ENCODE measurements around the gene CLDN11. TPM values are rescaled to one million over a fixed set of nuclear protein-coding genes. Genes with fewer than 3 reads are reported as not detected.

CLDN11 gene
- total and polyA plus RNA-seq, 4 donors, result 0.28 to 3.3 (median 1.9) TPM

DNA sequence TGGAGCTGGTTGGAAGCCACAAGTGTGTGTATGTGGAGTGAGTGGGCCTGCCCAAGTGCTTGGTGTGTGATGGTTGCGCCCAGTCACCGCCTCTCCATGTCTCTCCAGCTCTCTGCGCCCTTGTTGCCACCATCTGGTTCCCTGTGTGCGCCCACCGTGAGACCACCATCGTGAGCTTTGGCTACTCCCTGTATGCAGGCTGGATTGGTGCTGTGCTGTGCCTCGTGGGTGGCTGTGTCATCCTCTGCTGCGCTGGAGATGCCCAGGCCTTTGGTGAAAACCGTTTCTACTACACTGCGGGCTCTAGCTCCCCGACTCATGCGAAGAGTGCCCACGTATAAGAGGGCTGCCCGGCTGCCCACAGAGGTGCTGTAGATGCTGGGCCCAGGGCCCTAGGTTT, 13.7 kb downstream of the CLDN11 start:
- WGBS, result 97% methylated on average over 14 of the region's 14 CpGs
- TF ChIP-seq FOXA2 (IDR thresholded peaks at IDR 0.05) (no peak), GABPA (IDR thresholded peaks at IDR 0.05 in 1 of 2, conservative IDR thresholded peaks at IDR 0.05 in 1 of 2) (no peak)
- no peak for DNase-seq (ENCODE audit: low spot score)
- Histone ChIP-seq H3K27ac (ENCODE audit: low read depth in 1 of 2, low read length in 2 of 2) (no peak overlapping the region), H3K36me3 (ENCODE audit: control insufficient read depth in 4 of 4, insufficient read depth in 3 of 4, low read depth in 1 of 4, low read length in 3 of 4) (no peaks in the 10 kb centered on the region), H3K9me3 (ENCODE audit: control insufficient read depth in 4 of 4, low read length in 3 of 4) (no peaks in the 10 kb centered on the region), H3K27me3 (ENCODE audit: control insufficient read depth in 4 of 4, insufficient read depth in 4 of 4, low read length in 3 of 4) (no peaks in the 10 kb centered on the region), H3K4me3 (ENCODE audit: low read depth in 1 of 3, low read length in 3 of 3) (no peak overlapping the region), H3K4me1 (ENCODE audit: control insufficient read depth in 4 of 4, insufficient read depth in 4 of 4, low read length in 3 of 4) (no peaks in the 10 kb centered on the region), H3K9ac (ENCODE audit: low read depth in 1 of 2, low read length in 2 of 2) (no peak overlapping the region)

DNA sequence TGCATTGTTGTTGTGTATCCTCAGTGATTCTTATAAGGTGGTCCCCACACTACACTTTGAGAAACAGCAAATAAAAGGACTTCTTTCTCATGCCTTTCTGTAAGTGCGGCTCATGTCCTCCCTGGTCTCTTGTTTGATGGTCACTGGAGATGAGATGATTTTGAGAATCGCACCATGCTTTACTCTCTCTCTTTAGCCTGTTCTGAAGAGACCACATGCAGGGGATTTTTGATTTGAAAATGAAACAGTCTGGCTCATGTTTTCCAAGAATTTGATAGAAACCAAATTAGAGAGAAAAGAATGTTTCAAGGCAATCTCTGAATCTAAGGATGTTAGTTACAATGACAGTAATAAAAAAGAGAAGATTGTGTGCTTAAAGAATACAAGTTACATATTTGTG, 18.0 kb downstream of the CLDN11 start:
- DNase-seq (ENCODE audit: low spot score), result no peak
- WGBS, result 93% methylated on average over 2 of the region's 2 CpGs
- H3K27me3 ChIP-seq (ENCODE audit: control insufficient read depth in 4 of 4, insufficient read depth in 4 of 4, low read length in 3 of 4), result no peaks in the 10 kb centered on the region

DNA sequence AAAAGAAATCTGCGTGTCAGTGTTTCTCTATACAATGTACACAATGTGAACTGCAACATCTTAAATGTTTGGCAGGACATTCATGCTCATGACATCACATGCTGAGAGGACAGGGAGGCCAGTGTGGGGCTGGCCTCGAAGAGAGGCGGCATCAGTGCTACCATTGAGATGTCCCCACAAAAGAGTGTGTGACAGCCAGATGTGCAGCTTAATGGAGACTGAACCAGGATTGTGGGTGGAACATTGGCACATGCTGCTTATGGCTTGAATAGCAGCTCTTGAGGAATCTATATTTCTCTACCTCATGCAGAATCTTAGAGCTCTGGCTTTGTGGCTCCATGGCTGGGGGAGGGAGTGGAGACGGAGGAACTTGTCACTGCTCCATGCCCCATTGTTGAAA, 18.5 kb downstream of the CLDN11 start:
- Histone ChIP-seq H3K27ac (ENCODE audit: low read depth in 1 of 2, low read length in 2 of 2) (no peak overlapping the region), H3K9me3 (ENCODE audit: control insufficient read depth in 4 of 4, low read length in 3 of 4) (no peaks in the 10 kb centered on the region), H3K27me3 (ENCODE audit: control insufficient read depth in 4 of 4, insufficient read depth in 4 of 4, low read length in 3 of 4) (no peaks in the 10 kb centered on the region), H3K36me3 (ENCODE audit: control insufficient read depth in 4 of 4, insufficient read depth in 3 of 4, low read depth in 1 of 4, low read length in 3 of 4) (no peaks in the 10 kb centered on the region), H3K4me3 (ENCODE audit: low read depth in 1 of 3, low read length in 3 of 3) (no peak overlapping the region), H3K9ac (ENCODE audit: low read depth in 1 of 2, low read length in 2 of 2) (no peak overlapping the region), H3K4me1 (ENCODE audit: control insufficient read depth in 4 of 4, insufficient read depth in 4 of 4, low read length in 3 of 4) (no peaks in the 10 kb centered on the region)
- DNase-seq (ENCODE audit: low spot score), result no peak
- 91% methylated on average over 4 of the region's 4 CpGs for WGBS
- TF ChIP-seq, protein P1, sequence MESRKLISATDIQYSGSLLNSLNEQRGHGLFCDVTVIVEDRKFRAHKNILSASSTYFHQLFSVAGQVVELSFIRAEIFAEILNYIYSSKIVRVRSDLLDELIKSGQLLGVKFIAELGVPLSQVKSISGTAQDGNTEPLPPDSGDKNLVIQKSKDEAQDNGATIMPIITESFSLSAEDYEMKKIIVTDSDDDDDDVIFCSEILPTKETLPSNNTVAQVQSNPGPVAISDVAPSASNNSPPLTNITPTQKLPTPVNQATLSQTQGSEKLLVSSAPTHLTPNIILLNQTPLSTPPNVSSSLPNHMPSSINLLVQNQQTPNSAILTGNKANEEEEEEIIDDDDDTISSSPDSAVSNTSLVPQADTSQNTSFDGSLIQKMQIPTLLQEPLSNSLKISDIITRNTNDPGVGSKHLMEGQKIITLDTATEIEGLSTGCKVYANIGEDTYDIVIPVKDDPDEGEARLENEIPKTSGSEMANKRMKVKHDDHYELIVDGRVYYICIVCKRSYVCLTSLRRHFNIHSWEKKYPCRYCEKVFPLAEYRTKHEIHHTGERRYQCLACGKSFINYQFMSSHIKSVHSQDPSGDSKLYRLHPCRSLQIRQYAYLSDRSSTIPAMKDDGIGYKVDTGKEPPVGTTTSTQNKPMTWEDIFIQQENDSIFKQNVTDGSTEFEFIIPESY (IDR thresholded peaks at IDR 0.05), result no peak
- no peak for TF ChIP-seq TAF1 (conservative IDR thresholded peaks at IDR 0.05)
- TF ChIP-seq RXRA (IDR thresholded peaks at IDR 0.05), result no peak
- no peak for TF ChIP-seq FOXA1 (IDR thresholded peaks at IDR 0.05)
- no peak for TF ChIP-seq EGR1 (IDR thresholded peaks at IDR 0.05; ENCODE audit: low read depth in 2 of 2)
- no peak for TF ChIP-seq NR2F2 (IDR thresholded peaks at IDR 0.05)
- TF ChIP-seq, protein P2, sequence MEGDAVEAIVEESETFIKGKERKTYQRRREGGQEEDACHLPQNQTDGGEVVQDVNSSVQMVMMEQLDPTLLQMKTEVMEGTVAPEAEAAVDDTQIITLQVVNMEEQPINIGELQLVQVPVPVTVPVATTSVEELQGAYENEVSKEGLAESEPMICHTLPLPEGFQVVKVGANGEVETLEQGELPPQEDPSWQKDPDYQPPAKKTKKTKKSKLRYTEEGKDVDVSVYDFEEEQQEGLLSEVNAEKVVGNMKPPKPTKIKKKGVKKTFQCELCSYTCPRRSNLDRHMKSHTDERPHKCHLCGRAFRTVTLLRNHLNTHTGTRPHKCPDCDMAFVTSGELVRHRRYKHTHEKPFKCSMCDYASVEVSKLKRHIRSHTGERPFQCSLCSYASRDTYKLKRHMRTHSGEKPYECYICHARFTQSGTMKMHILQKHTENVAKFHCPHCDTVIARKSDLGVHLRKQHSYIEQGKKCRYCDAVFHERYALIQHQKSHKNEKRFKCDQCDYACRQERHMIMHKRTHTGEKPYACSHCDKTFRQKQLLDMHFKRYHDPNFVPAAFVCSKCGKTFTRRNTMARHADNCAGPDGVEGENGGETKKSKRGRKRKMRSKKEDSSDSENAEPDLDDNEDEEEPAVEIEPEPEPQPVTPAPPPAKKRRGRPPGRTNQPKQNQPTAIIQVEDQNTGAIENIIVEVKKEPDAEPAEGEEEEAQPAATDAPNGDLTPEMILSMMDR (IDR thresholded peaks at IDR 0.05; ENCODE audit: low read depth, low read length, missing input control), result no peak
- no peak for TF ChIP-seq YY1 (IDR thresholded peaks at IDR 0.05)
- no peak for TF ChIP-seq HNF4A (conservative IDR thresholded peaks at IDR 0.05)
- TF ChIP-seq, protein P3, sequence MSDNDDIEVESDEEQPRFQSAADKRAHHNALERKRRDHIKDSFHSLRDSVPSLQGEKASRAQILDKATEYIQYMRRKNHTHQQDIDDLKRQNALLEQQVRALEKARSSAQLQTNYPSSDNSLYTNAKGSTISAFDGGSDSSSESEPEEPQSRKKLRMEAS (IDR thresholded peaks at IDR 0.05), result no peak
- no peak for TF ChIP-seq RAD21 (IDR thresholded peaks at IDR 0.05)
- TF ChIP-seq FOXA2 (IDR thresholded peaks at IDR 0.05), result no peak
- TF ChIP-seq GABPA (IDR thresholded peaks at IDR 0.05 in 1 of 2, conservative IDR thresholded peaks at IDR 0.05 in 1 of 2), result no peak

More for the DNA sequence above, 18.0 kb downstream of the CLDN11 start:
- Histone ChIP-seq H3K36me3 (ENCODE audit: control insufficient read depth in 4 of 4, insufficient read depth in 3 of 4, low read depth in 1 of 4, low read length in 3 of 4) (no peaks in the 10 kb centered on the region), H3K27ac (ENCODE audit: low read depth in 1 of 2, low read length in 2 of 2) (no peak overlapping the region), H3K9me3 (ENCODE audit: control insufficient read depth in 4 of 4, low read length in 3 of 4) (no peaks in the 10 kb centered on the region), H3K4me1 (ENCODE audit: control insufficient read depth in 4 of 4, insufficient read depth in 4 of 4, low read length in 3 of 4) (no peaks in the 10 kb centered on the region), H3K4me3 (ENCODE audit: low read depth in 1 of 3, low read length in 3 of 3) (no peak overlapping the region), H3K9ac (ENCODE audit: low read depth in 1 of 2, low read length in 2 of 2) (no peak overlapping the region)
- no peak for TF ChIP-seq EGR1 (IDR thresholded peaks at IDR 0.05; ENCODE audit: low read depth in 2 of 2)
- no peak for TF ChIP-seq RAD21 (IDR thresholded peaks at IDR 0.05)
- TF ChIP-seq, protein P4, sequence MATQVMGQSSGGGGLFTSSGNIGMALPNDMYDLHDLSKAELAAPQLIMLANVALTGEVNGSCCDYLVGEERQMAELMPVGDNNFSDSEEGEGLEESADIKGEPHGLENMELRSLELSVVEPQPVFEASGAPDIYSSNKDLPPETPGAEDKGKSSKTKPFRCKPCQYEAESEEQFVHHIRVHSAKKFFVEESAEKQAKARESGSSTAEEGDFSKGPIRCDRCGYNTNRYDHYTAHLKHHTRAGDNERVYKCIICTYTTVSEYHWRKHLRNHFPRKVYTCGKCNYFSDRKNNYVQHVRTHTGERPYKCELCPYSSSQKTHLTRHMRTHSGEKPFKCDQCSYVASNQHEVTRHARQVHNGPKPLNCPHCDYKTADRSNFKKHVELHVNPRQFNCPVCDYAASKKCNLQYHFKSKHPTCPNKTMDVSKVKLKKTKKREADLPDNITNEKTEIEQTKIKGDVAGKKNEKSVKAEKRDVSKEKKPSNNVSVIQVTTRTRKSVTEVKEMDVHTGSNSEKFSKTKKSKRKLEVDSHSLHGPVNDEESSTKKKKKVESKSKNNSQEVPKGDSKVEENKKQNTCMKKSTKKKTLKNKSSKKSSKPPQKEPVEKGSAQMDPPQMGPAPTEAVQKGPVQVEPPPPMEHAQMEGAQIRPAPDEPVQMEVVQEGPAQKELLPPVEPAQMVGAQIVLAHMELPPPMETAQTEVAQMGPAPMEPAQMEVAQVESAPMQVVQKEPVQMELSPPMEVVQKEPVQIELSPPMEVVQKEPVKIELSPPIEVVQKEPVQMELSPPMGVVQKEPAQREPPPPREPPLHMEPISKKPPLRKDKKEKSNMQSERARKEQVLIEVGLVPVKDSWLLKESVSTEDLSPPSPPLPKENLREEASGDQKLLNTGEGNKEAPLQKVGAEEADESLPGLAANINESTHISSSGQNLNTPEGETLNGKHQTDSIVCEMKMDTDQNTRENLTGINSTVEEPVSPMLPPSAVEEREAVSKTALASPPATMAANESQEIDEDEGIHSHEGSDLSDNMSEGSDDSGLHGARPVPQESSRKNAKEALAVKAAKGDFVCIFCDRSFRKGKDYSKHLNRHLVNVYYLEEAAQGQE (IDR thresholded peaks at IDR 0.05), result no peak
- no peak for TF ChIP-seq HNF4A (conservative IDR thresholded peaks at IDR 0.05)
- no peak for TF ChIP-seq RXRA (IDR thresholded peaks at IDR 0.05)
- no peak for TF ChIP-seq SP1 (IDR thresholded peaks at IDR 0.05)
- TF ChIP-seq NR2F2 (IDR thresholded peaks at IDR 0.05), result no peak
- TF ChIP-seq FOXA1 (IDR thresholded peaks at IDR 0.05), result no peak
- no peak for TF ChIP-seq HNF4G (IDR thresholded peaks at IDR 0.05)
- TF ChIP-seq GABPA (IDR thresholded peaks at IDR 0.05 in 1 of 2, conservative IDR thresholded peaks at IDR 0.05 in 1 of 2), result no peak
